MM.1S (cell line): Measurements from ENCODE around the gene GPER1.
"Not testable (repeated sequence)": the region's sequence is repeated elsewhere in the genome, so short reads cannot be mapped to it uniquely, and the experiment has no call there.

Experiments
- EZH2 ChIP-seq: fragments of 300-600 bp; sonication (generic); optimal IDR thresholded peaks from 2 replicates; pipeline ENCODE3; 2017; ENCODE audit warnings: low read depth, mild to moderate bottlenecking, antibody characterized with exemption, low read length, mixed read lengths
- EZH2phosphoT487 ChIP-seq: fragments of 300-600 bp; sonication (generic); IDR thresholded peaks from 2 replicates; pipeline ENCODE4 v1.6.1; 2018; ENCODE audit warnings: antibody characterized with exemption, low read length
- TF ChIP-seq, protein P1 (sequence below): fragments of 300-600 bp; sonication (generic); IDR thresholded peaks from 2 replicates; pipeline ENCODE4 v1.5.1; 2016; ENCODE audit warnings: antibody characterized with exemption, low read length, mixed read lengths

DNA sequence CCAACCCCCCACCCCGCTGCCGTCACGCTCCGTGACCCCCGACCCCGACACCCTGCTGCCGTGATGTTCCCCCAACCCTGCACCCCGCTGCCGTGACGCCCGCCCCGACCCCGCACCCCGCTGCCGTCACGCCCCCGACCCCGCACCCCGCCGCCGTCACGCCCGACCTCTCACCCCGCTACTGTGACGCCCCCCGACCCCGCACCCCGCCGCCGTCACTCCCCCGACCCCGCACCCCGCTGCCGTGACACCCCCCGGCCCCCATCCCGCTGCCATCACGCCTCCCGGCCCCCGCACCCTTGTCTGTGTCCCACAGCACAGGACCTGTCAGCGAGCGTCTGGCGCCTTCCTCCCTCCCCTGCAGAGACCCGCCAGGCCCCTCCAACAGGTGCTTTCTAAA lies 13.9 kb upstream of the GPER1 start:
- TF ChIP-seq, protein P1, sequence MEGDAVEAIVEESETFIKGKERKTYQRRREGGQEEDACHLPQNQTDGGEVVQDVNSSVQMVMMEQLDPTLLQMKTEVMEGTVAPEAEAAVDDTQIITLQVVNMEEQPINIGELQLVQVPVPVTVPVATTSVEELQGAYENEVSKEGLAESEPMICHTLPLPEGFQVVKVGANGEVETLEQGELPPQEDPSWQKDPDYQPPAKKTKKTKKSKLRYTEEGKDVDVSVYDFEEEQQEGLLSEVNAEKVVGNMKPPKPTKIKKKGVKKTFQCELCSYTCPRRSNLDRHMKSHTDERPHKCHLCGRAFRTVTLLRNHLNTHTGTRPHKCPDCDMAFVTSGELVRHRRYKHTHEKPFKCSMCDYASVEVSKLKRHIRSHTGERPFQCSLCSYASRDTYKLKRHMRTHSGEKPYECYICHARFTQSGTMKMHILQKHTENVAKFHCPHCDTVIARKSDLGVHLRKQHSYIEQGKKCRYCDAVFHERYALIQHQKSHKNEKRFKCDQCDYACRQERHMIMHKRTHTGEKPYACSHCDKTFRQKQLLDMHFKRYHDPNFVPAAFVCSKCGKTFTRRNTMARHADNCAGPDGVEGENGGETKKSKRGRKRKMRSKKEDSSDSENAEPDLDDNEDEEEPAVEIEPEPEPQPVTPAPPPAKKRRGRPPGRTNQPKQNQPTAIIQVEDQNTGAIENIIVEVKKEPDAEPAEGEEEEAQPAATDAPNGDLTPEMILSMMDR = not testable (repeated sequence)
- not testable (repeated sequence) for TF ChIP-seq EZH2phosphoT487, EZH2
